Osteoblast (primary cell): Measurements from ENCODE around the gene LSM14B. TPM values are rescaled to one million over a fixed set of nuclear protein-coding genes. Genes with fewer than 3 reads are reported as not detected.
A peak's percentile ranks its signal among the peaks of the same experiment; 100 is the strongest.
"Not testable (repeated sequence)": the region's sequence is repeated elsewhere in the genome, so short reads cannot be mapped to it uniquely, and the experiment has no call there.

ENCODE experiments used
- DNase-seq: peaks from one replicate; pipeline ENCODE4 v3.0.0; 2011; ENCODE audit warnings: low spot score, mixed read lengths; ENCODE audit not compliant: insufficient read length; ENCODE audit errors: missing footprints
- H2AFZ ChIP-seq: 2 replicates; pipeline ENCODE4 v1.6.0; 2011; ENCODE audit warnings: mild to moderate bottlenecking, low read length
- H3K27ac ChIP-seq: 2 replicates; pipeline ENCODE4 v1.5.1; 2011; ENCODE audit warnings: mild to moderate bottlenecking, low read depth, low read length, moderate library complexity
- H3K27me3 ChIP-seq: 2 replicates; pipeline ENCODE4 v1.6.0; 2012; ENCODE audit warnings: mild to moderate bottlenecking, control low read depth, inconsistent platforms, low read length, moderate library complexity; ENCODE audit not compliant: insufficient read depth
- H3K36me3 ChIP-seq: 2 replicates; pipeline ENCODE4 v1.5.1; 2011; ENCODE audit warnings: mild to moderate bottlenecking, low read length, control low read depth, moderate library complexity; ENCODE audit not compliant: insufficient read depth
- H3K4me1 ChIP-seq: 2 replicates; pipeline ENCODE4 v1.5.1; 2011; ENCODE audit warnings: mild to moderate bottlenecking, low read length, control low read depth, moderate library complexity; ENCODE audit not compliant: insufficient read depth
- H3K4me2 ChIP-seq: 2 replicates; pipeline ENCODE4 v1.6.0; 2011; ENCODE audit warnings: mild to moderate bottlenecking, low read length; ENCODE audit not compliant: insufficient read depth
- H3K4me3 ChIP-seq: fragments of 200-600 bp; sonication (generic); 3 replicates; pipeline ENCODE4 v1.5.1; 2012; ENCODE audit warnings: mild to moderate bottlenecking, low read length, inconsistent platforms; ENCODE audit not compliant: insufficient read depth
- H3K79me2 ChIP-seq: 2 replicates; pipeline ENCODE4 v1.6.0; 2012; ENCODE audit warnings: mild to moderate bottlenecking, low read length, control low read depth, inconsistent platforms; ENCODE audit not compliant: insufficient read depth
- H3K9me3 ChIP-seq: 2 replicates; pipeline ENCODE4 v1.5.1; 2011; ENCODE audit warnings: low read depth, low read length, control low read depth
- H4K20me1 ChIP-seq: 2 replicates; pipeline ENCODE4 v1.6.0; 2012; ENCODE audit warnings: mild to moderate bottlenecking, low read length, control low read depth; ENCODE audit not compliant: insufficient read depth
- total RNA-seq: library from RNA; depleted of rRNA; stranded (reverse); fragments of >200 nt; gene quantifications from 2 replicates; pipeline ENCODE4 v1.2.3, GENCODE V29; 2012
- TF ChIP-seq, protein P1 (sequence below): IDR thresholded peaks from 2 replicates; pipeline ENCODE4 v1.5.1; 2011; ENCODE audit warnings: mild to moderate bottlenecking, low read depth, low read length, moderate library complexity; ENCODE audit errors: extremely low read depth

Gene LSM14B
- total RNA-seq, 1 donor = 48.5 TPM

DNA sequence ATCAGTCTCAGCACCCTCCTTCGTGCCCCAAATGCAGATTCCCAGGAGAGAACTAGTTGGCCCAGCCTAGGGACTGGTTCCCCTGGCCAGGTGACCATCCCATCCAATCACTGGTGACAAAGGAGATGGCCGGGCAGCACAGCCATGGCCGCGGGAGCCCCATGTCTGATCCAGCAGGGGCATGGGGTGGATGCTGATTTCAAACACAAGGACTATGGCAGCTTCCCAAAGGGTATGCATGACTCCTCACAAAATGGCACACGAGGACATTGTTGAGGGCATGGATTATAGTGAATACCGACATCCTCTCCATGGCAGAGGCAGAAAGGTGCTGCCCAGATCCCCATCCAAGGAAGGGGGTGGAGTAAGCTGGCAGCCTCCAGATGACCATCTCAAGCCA is 9.9 kb upstream of the LSM14B start:
- Histone ChIP-seq H4K20me1 (no peaks in the 10 kb centered on the region), H3K36me3 (no peaks in the 10 kb centered on the region), H3K79me2 (no peaks in the 10 kb centered on the region), H3K27me3 (peaks cover 17% of the 10 kb centered on the region), H3K27ac (no peak overlapping the region), H3K4me3 (no peak overlapping the region), H3K4me2 (no peak overlapping the region), H3K4me1 (no peaks in the 10 kb centered on the region), H3K9me3 (peaks cover 11% of the 10 kb centered on the region), H2AFZ (no peak overlapping the region)
- TF ChIP-seq, protein P1, sequence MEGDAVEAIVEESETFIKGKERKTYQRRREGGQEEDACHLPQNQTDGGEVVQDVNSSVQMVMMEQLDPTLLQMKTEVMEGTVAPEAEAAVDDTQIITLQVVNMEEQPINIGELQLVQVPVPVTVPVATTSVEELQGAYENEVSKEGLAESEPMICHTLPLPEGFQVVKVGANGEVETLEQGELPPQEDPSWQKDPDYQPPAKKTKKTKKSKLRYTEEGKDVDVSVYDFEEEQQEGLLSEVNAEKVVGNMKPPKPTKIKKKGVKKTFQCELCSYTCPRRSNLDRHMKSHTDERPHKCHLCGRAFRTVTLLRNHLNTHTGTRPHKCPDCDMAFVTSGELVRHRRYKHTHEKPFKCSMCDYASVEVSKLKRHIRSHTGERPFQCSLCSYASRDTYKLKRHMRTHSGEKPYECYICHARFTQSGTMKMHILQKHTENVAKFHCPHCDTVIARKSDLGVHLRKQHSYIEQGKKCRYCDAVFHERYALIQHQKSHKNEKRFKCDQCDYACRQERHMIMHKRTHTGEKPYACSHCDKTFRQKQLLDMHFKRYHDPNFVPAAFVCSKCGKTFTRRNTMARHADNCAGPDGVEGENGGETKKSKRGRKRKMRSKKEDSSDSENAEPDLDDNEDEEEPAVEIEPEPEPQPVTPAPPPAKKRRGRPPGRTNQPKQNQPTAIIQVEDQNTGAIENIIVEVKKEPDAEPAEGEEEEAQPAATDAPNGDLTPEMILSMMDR = no peak
- DNase-seq = peak; percentile 83

DNA sequence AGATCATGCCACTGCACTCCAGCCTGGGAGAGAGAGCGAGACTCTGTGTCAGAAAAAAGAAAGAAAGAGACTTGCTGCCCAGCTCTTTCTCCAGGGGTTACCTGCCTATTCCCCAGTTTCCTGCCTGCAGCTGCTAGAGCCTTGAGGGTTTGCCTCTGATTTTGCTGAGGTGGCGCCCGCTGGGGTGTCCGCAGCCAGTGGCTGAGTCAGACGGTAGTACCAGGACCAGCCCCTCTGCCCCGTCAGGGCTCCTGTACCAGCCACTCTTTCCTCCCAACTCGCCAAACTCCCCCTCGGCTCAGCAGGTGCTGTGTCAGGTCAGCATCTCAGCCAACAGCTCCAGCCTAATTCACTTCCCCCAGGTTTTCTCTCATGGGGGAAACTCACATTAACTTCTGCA is 7.4 kb upstream of the LSM14B start:
- no peak for DNase-seq
- TF ChIP-seq, protein P1 = no peak
- H2AFZ ChIP-seq = no peak overlapping the region
- no peaks in the 10 kb centered on the region for H3K4me1 ChIP-seq
- H3K36me3 ChIP-seq = no peaks in the 10 kb centered on the region
- no peaks in the 10 kb centered on the region for H3K79me2 ChIP-seq
- H3K4me3 ChIP-seq = no peak overlapping the region
- peaks cover 39% of the 10 kb centered on the region for H3K27me3 ChIP-seq
- no peak overlapping the region for H3K4me2 ChIP-seq
- H3K27ac ChIP-seq = no peak overlapping the region
- peaks cover 3% of the 10 kb centered on the region for H3K9me3 ChIP-seq
- H4K20me1 ChIP-seq = no peaks in the 10 kb centered on the region

DNA sequence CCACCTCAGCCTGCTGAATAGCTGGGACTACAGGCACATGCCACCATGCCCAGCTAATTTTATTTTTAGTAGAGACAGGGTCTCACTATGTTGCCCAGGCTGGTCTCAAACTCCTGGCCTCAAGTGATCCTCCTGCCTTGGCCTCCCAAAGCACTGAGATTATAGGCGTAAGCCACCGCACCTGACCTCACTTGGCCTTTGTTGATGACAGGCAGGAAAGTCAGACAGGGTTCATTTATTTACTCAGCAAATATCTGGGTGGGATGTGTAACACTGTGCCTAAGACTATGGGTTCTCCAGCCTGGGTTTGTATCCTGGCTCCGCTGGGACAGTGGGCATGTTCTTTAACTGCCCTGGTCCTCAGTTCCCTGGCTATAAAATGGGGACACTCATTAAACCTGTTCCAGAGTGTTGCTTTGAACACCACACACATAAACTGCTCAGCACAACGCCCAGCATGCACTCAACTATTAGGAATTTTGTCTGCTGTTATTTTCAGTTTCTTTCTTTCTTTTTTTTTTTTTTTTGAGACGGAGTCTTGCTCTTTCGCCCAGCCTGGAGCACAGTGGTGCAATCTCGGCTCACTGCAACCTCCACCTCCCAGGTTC is 6.4 kb upstream of the LSM14B start:
- DNase-seq = peak; percentile 73
- not testable (repeated sequence) for H2AFZ ChIP-seq, H3K36me3 ChIP-seq, H3K9me3 ChIP-seq, H3K4me1 ChIP-seq, H4K20me1 ChIP-seq, H3K79me2 ChIP-seq, H3K4me3 ChIP-seq, H3K27ac ChIP-seq, H3K4me2 ChIP-seq
- peaks cover 39% of the 10 kb centered on the region for H3K27me3 ChIP-seq

DNA sequence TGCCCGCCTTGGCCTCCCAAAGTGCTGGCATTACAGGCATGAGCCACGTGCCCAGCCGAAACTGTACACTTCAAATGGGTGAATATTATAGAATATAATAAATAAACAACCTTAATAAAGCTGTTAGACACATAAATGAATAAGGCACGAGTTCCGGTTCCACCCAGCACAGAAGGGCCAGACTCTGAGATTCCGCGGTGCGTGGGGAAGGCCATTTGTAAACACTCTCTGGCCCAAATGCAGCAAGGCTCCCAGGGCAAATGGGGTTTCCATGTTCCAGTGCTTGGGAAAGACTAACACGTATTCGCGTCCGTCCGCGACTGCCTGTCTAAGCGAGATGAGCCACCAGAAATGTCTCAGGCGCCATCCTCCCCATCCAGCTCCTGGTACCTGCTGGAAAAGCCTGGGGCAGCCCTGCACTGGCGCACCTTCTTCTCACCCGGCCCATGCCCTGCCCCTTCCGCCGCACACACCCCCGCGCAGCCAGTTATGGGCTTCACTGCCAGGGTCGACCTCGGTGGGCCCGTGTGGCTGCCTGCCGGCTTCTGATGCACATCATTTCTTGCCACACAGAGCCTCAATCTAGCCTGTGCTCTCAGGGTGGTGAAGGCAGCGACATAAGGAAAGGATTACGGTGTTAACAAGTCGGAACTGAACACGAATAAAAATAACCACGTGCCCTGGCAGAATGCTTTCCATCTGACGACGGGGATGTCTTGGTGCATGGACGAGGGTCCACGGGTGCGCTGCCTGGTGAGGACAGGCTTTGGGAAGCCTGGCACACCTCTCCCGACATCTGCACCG is 5.5 kb upstream of the LSM14B start:
- DNase-seq = peak; percentile 44
- no peak overlapping the region for H3K4me3 ChIP-seq
- H3K4me1 ChIP-seq = peaks cover 3% of the 10 kb centered on the region
- H2AFZ ChIP-seq = no peak overlapping the region
- no peaks in the 10 kb centered on the region for H3K36me3 ChIP-seq
- no peak overlapping the region for H3K4me2 ChIP-seq
- H3K79me2 ChIP-seq = no peaks in the 10 kb centered on the region
- no peaks in the 10 kb centered on the region for H4K20me1 ChIP-seq
- H3K27ac ChIP-seq = no peak overlapping the region
- TF ChIP-seq, protein P1 = no peak
- peaks cover 3% of the 10 kb centered on the region for H3K9me3 ChIP-seq
- H3K27me3 ChIP-seq = peaks cover 39% of the 10 kb centered on the region
